Activated naive CD8-positive, alpha-beta T cell treated with anti-CD3 and anti-CD28 coated beads, Interleukin-2, amount 50 U/mL, for 24 hours (primary cell): ENCODE measurements around the gene HAUS3.
A peak's percentile ranks its signal among the peaks of the same experiment; 100 is the strongest.

Experiments
- ATAC-seq: fragments of 150-1000 bp; cut with Tn5 transposase; one replicate; pipeline ENCODE4 v1.10.0; 2021
- DNase-seq: peaks from one replicate; pipeline ENCODE4 v3.0.0; 2021
- H3K27ac Mint-ChIP-seq: one replicate; pipeline ENCODE4 v1.8.0; 2021; ENCODE audit warnings: mild to moderate bottlenecking, mixed read lengths
- H3K27me3 Mint-ChIP-seq: one replicate; pipeline ENCODE4 v1.8.0; 2021; ENCODE audit warnings: mixed read lengths
- H3K36me3 Mint-ChIP-seq: one replicate; pipeline ENCODE4 v1.8.0; 2021; ENCODE audit warnings: low read depth, mixed read lengths
- H3K4me1 Mint-ChIP-seq: one replicate; pipeline ENCODE4 v1.8.0; 2021; ENCODE audit warnings: mixed read lengths
- H3K4me3 Mint-ChIP-seq: one replicate; pipeline ENCODE4 v1.8.0; 2021; ENCODE audit warnings: mild to moderate bottlenecking, moderate library complexity, mixed read lengths
- H3K9me3 Mint-ChIP-seq: one replicate; pipeline ENCODE4 v1.8.0; 2021; ENCODE audit warnings: mixed read lengths

The HAUS3 gene

GRCh38 chr4:2262145-2262943, 20.4 kb upstream of the HAUS3 start:
- no peaks in the 10 kb centered on the region for H3K9me3 Mint-ChIP-seq
- H3K4me1 Mint-ChIP-seq, result peaks cover 4% of the 10 kb centered on the region
- peak overlapping the region; percentile 14 for H3K27ac Mint-ChIP-seq
- H3K4me3 Mint-ChIP-seq, result peak overlapping the region; percentile 67
- peak; percentile 95 for ATAC-seq
- DNase-seq, result peak; percentile 96
- H3K27me3 Mint-ChIP-seq, result no peaks in the 10 kb centered on the region
- no peaks in the 10 kb centered on the region for H3K36me3 Mint-ChIP-seq

DNA sequence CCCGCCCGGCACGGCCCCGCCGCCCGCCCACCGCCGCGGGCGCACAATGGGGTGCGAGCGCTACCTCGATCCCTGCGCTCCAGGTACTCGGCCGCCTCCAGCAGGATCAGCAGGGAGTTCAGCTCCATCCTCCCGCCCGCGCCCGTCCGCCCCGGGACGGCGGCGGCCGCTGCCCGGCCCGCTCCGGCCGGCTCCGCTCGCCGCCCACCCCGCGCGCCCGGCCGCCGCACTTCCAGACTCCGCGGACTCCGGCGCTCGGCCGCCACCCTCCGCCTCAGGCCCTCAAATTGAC, 19.9 kb upstream of the HAUS3 start, which contains the start of gene MXD4:
Gene MXD4, minus strand, starts transcription at position 257 of the 292 bp plus-strand sequence. Its CDS starts 129 bp downstream, at position 128.
- Mint-ChIP-seq H3K9me3 (no peaks in the 10 kb centered on the region), H3K27me3 (no peaks in the 10 kb centered on the region), H3K4me1 (peaks cover 4% of the 10 kb centered on the region), H3K4me3 (peak within 1 kb of the TSS; percentile 67), H3K27ac (peak within 1 kb of the TSS; percentile 14), H3K36me3 (no peaks in the 10 kb centered on the region)
- ATAC-seq (no peak), DNase-seq (no peak)

DNA sequence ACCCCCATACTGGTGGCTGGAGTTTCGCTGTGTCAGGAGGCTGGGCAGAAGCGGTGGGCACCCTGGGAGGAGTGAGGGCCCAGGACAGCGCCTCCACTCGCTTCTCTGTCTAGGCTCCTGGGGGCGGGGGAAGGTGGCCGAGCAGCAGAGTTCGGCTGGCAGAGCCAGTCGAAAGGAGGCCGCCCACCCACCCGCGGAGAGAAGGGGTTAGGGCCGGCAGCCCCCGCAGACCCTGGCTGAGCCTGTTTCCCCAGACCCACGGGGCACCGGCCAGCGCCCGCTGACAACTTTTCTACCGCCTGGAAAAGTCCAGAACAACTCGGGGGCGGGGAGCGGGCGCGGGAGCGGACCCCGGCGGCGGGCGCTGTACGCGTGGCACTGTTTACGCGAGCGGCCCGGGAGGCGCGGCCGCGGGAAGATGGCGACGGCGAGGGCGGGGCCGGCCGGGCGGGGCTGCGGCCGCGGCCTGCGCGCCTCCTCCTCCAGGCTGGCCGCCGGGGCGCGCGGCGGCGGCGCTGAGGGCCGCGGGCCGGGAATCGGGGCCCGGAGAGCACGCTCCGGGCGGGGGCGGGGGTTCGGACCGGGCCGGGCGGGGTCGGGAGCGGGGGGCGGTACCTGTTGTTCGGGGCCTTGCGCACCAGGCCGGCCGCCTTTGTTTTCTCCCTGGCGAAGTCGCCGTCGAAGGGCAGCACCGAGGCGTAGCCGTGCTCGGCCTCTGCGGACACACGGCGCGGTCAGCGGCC, 19.4 kb upstream of the HAUS3 start:
- Mint-ChIP-seq H3K27me3 (no peaks in the 10 kb centered on the region), H3K4me3 (peak overlapping the region; percentile 50), H3K4me1 (peaks cover 4% of the 10 kb centered on the region), H3K36me3 (no peaks in the 10 kb centered on the region), H3K9me3 (no peaks in the 10 kb centered on the region), H3K27ac (no peak overlapping the region)
- DNase-seq, result peak; percentile 63
- ATAC-seq, result peak; percentile 7

GRCh38 chr4:2260344-2261109, 18.6 kb upstream of the HAUS3 start:
- ATAC-seq, result no peak

DNA sequence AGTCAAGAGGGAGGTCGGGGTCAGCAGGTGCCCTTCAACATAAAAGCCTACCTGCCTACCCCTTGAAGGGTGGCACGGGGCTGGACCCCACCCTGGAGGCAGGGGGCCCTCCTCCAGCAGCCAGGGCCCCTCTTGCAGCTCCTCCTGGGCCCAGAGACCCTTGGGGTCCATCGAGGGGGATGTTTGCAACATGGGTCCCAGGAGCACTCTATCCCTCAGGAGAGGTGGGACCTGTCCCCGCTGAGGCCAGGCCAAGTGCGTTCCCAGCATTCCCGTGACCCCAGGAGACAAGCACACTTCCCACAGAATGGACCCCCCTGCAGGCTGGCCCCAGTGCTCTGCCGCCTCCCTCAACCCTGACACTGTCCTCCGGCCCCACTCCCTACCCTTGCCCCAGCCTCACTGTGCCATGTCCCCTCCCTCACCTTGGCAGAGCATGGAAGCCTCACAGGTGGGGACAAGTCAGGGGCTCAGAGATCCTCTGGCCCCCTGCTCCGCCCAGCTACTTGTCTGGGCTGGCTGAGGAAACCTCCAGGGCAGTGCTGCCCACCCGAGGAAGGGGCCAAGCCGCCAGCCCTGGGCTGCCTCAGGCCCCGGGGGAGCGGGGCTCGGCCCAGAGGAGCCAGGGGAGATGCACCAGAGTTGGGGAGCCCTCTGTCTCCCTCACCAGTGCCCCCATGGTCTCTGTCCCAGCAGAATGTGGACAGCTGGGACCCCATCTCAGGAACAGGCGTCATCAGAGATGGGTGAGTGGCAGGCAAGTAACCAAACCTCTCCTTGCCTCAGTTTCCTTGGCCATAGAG, 17.8 kb upstream of the HAUS3 start:
- ATAC-seq (no peak), DNase-seq (no peak)
- Mint-ChIP-seq H3K27me3 (no peaks in the 10 kb centered on the region), H3K9me3 (no peaks in the 10 kb centered on the region), H3K4me3 (no peak overlapping the region), H3K27ac (no peak overlapping the region), H3K4me1 (peaks cover 4% of the 10 kb centered on the region), H3K36me3 (no peaks in the 10 kb centered on the region)

More at GRCh38 chr4:2260344-2261109, 18.6 kb upstream of the HAUS3 start:
- no peak for DNase-seq
- H3K4me3 Mint-ChIP-seq, result peak overlapping the region; percentile 50
- H3K27me3 Mint-ChIP-seq, result no peaks in the 10 kb centered on the region
- no peak overlapping the region for H3K27ac Mint-ChIP-seq
- H3K4me1 Mint-ChIP-seq, result peaks cover 4% of the 10 kb centered on the region
- H3K36me3 Mint-ChIP-seq, result no peaks in the 10 kb centered on the region
- H3K9me3 Mint-ChIP-seq, result no peaks in the 10 kb centered on the region

DNA sequence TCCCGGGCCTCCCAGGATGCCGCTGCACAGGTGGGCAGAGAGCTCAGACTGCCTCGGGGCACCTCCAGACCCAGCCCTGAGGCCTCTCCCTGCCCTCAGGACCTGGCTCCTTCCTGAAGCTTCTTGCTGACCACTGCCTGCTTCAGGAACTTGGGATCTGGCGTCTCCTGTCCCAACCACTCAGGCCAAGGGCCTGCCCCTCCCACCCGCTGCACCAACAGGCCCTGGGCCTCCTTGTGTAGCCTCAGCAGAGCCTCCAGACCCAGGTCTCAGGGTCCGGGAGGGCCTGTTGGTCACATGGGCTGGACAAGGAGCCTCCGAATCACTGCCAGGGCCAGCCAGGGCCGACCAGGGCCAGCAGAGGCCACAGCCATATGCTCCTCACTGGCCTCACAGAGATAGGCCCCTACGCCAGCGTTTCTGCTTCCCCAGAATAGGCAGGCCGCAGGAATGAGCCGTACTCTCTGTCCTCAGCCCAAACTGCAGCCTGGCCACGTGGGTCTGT, 17.2 kb upstream of the HAUS3 start:
- H3K27ac Mint-ChIP-seq, result no peak overlapping the region
- ATAC-seq (no peak), DNase-seq (no peak)
- peaks cover 4% of the 10 kb centered on the region for H3K4me1 Mint-ChIP-seq
- H3K4me3 Mint-ChIP-seq, result no peak overlapping the region
- H3K9me3 Mint-ChIP-seq, result no peaks in the 10 kb centered on the region
- H3K27me3 Mint-ChIP-seq, result no peaks in the 10 kb centered on the region
- H3K36me3 Mint-ChIP-seq, result no peaks in the 10 kb centered on the region

DNA sequence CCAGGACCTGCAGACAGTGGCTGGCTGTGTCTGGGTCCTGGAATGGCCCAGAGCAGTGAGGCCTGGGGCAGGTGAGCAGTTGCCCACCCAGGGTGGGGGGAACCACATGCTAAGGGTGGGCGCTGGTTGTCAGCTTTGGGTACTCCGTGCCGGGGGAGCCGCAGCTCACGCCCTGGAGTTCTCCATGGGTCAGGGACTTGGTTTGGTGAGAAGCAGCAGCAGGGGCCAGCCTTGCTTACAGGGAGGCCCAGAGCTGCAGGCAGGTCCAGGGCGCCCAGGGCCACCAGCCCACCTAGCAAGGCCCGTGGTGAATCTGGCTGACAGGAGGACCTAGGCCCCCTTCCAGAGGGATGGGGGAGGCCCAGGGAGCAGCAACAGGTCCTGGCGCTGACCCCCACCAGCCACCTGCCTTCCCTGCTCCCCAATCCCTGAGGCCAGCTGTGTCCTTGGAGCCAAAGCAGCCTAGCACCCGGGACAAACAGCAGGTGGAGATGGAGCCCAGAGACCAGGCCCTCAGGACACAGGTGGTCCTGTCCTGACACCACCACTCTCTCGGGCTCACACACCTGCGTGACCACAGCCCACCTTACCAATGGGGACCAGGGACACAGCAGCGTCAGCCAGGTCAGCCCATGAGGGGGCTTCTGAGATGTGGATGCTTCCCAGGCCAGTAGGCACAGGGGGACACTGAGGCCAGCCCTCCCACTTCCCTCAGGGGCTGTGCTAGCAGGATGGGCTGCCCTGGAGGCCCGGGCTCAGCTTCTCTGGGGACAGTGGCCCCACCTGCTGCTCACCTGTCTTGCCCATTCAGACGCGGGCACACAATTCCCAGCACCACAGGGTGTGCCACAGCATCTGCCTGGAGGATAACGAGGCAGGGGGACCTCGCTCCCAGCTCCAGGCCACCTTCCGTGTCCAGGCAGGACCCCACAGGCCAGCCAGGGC, 16.4 kb upstream of the HAUS3 start:
- no peaks in the 10 kb centered on the region for H3K27me3 Mint-ChIP-seq
- ATAC-seq (no peak), DNase-seq (no peak)
- peaks cover 3% of the 10 kb centered on the region for H3K4me1 Mint-ChIP-seq
- no peaks in the 10 kb centered on the region for H3K9me3 Mint-ChIP-seq
- H3K36me3 Mint-ChIP-seq, result no peaks in the 10 kb centered on the region
- H3K4me3 Mint-ChIP-seq, result no peak overlapping the region
- H3K27ac Mint-ChIP-seq, result no peak overlapping the region

DNA sequence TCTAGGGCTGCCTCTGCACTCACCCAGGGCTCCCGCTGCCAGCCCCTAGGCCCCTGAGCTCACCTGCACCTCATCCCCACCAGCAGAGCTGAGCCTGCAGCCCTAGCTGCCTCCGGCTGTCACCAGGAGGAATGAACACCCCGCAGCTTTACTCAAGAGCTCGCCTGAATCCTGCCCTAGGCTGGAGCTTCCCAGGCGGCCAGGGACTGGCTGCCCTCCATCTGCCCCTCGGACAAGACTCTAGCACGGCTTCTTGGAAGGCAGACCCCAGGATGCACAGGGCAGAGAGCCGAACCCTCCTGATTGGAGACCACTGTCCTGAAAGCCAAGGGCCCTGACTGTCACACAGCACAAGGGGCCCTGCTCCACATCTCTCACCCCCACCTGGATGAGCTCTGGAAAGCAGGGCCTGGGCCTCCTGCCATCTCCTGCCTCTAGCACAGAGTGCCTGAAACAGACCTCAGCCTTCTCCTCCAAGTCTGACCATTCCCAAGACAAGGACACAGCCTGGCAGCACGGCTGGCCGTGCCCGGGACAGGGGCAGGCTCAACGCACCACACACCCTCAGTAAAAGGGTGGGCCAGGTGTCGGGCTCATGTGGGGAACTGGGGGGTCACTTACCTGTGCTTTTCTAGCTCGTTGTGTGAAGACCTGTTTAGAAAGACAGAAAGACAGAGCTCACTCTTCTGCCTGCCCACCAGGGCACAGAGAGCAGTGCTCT, 15.6 kb upstream of the HAUS3 start:
- Mint-ChIP-seq H3K4me3 (no peak overlapping the region), H3K36me3 (no peaks in the 10 kb centered on the region), H3K4me1 (no peaks in the 10 kb centered on the region), H3K27me3 (no peaks in the 10 kb centered on the region), H3K9me3 (no peaks in the 10 kb centered on the region), H3K27ac (no peak overlapping the region)
- DNase-seq, result no peak
- ATAC-seq, result no peak

DNA sequence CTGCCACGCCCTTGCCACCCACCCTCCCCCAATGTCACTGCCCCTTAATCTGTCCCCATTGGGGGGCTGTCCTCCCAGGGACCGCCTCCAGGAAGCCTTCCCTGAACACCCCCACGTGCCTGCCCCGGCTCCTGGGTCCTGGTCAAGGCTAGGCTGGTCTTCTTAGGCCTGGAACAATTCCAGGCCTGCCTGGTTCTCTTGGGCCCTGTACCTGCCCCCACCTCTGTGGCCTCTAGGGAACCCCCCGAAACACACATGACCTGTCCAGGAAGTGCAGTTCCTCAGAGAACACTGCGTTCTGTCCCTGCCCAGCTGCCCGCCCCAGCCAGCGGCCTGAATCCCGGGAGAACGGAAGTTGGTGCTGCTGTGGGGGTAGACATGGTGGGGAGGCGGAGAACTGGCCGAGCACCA, 14.9 kb upstream of the HAUS3 start:
- Mint-ChIP-seq H3K36me3 (no peaks in the 10 kb centered on the region), H3K9me3 (no peaks in the 10 kb centered on the region), H3K27ac (no peak overlapping the region), H3K4me3 (no peak overlapping the region), H3K4me1 (no peaks in the 10 kb centered on the region), H3K27me3 (no peaks in the 10 kb centered on the region)
- ATAC-seq (no peak), DNase-seq (no peak)

- no peaks in the 10 kb centered on the region for H3K9me3 Mint-ChIP-seq
- H3K4me1 Mint-ChIP-seq, result no peaks in the 10 kb centered on the region
- no peaks in the 10 kb centered on the region for H3K27me3 Mint-ChIP-seq
- H3K4me3 Mint-ChIP-seq, result no peak overlapping the region
- DNase-seq, result no peak
- no peak overlapping the region for H3K27ac Mint-ChIP-seq
- ATAC-seq, result no peak
- no peaks in the 10 kb centered on the region for H3K36me3 Mint-ChIP-seq
These were observed 14.3 kb upstream of the HAUS3 start for GRCh38 chr4:2256156-2256731.

- Mint-ChIP-seq H3K9me3 (no peaks in the 10 kb centered on the region), H3K36me3 (no peaks in the 10 kb centered on the region), H3K27me3 (no peaks in the 10 kb centered on the region), H3K27ac (no peak overlapping the region), H3K4me3 (no peak overlapping the region), H3K4me1 (no peaks in the 10 kb centered on the region)
- no peak for ATAC-seq
- DNase-seq, result no peak
These were observed 13.7 kb upstream of the HAUS3 start for GRCh38 chr4:2255501-2256155.
